WTC11 (cell line): ENCODE measurements around the gene ANKZF1.

Experiments used
- CTCF ChIP-seq: fragments of 200-600 bp; IDR thresholded peaks from 2 replicates; pipeline ENCODE4 v1.8.0; 2022; ENCODE audit warnings: antibody characterized with exemption
- FOXK1 ChIP-seq: sonication (generic); formaldehyde crosslinking; IDR thresholded peaks from 2 replicates; pipeline ENCODE4 v1.8.0; 2022; ENCODE audit warnings: mild to moderate bottlenecking, moderate library complexity, missing genetic modification reagents
- JUN ChIP-seq: sonication (generic); formaldehyde crosslinking; IDR thresholded peaks from 2 replicates; pipeline ENCODE4 v1.8.0; 2023; ENCODE audit warnings: mild to moderate bottlenecking, missing genetic modification reagents
- USF2 ChIP-seq: sonication (generic); formaldehyde crosslinking; IDR thresholded peaks from 2 replicates; pipeline ENCODE4 v1.8.1; 2023; ENCODE audit warnings: mild to moderate bottlenecking, missing genetic modification reagents, moderate library complexity
- ZNF671 ChIP-seq: fragments of 250-450 bp; sonication (Bioruptor Pico); IDR thresholded peaks from 2 replicates; pipeline ENCODE4 v1.8.0; 2021; ENCODE audit warnings: mild to moderate bottlenecking

- TF ChIP-seq CTCF (no peak), USF2 (CRISPR knock-in tag) (no peak), JUN (CRISPR knock-in tag) (no peak), ZNF671 (CRISPR knock-in tag) (no peak), FOXK1 (CRISPR knock-in tag) (no peak)
Measured at GRCh38 chr2:219207884-219208740, 21.5 kb upstream of the ANKZF1 start.
